HFFc6 (cell line): ENCODE data around the gene HGS. TPM values are rescaled to one million over a fixed set of nuclear protein-coding genes. Genes with fewer than 3 reads are reported as not detected.

Source experiments
- DNase-seq: peaks from one replicate; pipeline ENCODE4 v3.0.0-alpha.2; 2018
- H3K27ac Mint-ChIP-seq: 2 replicates; pipeline ENCODE4 v1.8.0; 2020; ENCODE audit warnings: mild to moderate bottlenecking, mixed read lengths
- H3K27me3 Mint-ChIP-seq: 2 replicates; pipeline ENCODE4 v1.8.0; 2021; ENCODE audit warnings: mild to moderate bottlenecking, moderate library complexity, mixed read lengths; ENCODE audit not compliant: insufficient read depth
- H3K36me3 Mint-ChIP-seq: 2 replicates; pipeline ENCODE4 v1.8.0; 2021; ENCODE audit warnings: low read depth, mixed read lengths
- H3K4me1 Mint-ChIP-seq: 2 replicates; pipeline ENCODE4 v1.8.0; 2020; ENCODE audit warnings: low read depth, mixed read lengths
- H3K4me3 Mint-ChIP-seq: 2 replicates; pipeline ENCODE4 v1.8.0; 2020; ENCODE audit warnings: mild to moderate bottlenecking, moderate library complexity, mixed read lengths
- H3K9me3 Mint-ChIP-seq: 2 replicates; pipeline ENCODE4 v1.8.0; 2020; ENCODE audit warnings: mild to moderate bottlenecking, mixed read lengths
- total RNA-seq, 6 experiments: library from RNA; stranded (reverse); fragmentation: NEBNext Ultra II Directional; extraction: Animal tissue kit (Norgen Biotek cat#: 25700); gene quantifications; 2 replicates in 1 of 6; 3 replicates in 5 of 6; pipeline ENCODE4 v1.2.3, GENCODE V29; 2021
- TF ChIP-seq, protein P1 (sequence below): fragments of 200-600 bp; sonication (generic); IDR thresholded peaks from 2 replicates; pipeline ENCODE4 v1.5.0; 2021; ENCODE audit warnings: antibody characterized with exemption, mild to moderate bottlenecking

The HGS gene
- total RNA-seq, 6 experiments from 2014 or later, result 106 to 127 (median 116) TPM

DNA sequence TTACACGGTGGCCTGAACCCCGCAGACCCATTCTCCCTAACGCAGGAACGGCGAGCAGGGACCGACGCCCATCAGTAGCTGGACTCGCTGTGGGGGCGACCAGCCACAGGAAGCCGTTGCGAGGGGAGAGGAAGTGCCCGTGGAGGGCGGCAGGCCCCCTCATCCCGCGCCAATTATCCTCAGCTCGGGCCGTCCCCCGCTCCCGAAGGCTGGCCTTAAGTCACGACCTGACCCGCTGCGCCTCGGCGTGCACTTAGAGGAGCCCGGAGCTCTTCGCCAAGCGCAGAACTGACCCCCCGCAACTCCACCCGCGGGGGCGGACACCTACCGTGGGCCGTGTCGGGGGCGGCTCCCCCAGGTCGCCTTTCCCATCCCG lies 615 bp upstream of the HGS start:
- Mint-ChIP-seq H3K27me3 (peaks cover 15% of the 10 kb centered on the region), H3K36me3 (peaks cover 23% of the 10 kb centered on the region), H3K4me1 (peaks cover 24% of the 10 kb centered on the region), H3K4me3 (peak overlapping the region; percentile 97), H3K27ac (peak overlapping the region; percentile 88), H3K9me3 (no peaks in the 10 kb centered on the region)
- TF ChIP-seq, protein P1, sequence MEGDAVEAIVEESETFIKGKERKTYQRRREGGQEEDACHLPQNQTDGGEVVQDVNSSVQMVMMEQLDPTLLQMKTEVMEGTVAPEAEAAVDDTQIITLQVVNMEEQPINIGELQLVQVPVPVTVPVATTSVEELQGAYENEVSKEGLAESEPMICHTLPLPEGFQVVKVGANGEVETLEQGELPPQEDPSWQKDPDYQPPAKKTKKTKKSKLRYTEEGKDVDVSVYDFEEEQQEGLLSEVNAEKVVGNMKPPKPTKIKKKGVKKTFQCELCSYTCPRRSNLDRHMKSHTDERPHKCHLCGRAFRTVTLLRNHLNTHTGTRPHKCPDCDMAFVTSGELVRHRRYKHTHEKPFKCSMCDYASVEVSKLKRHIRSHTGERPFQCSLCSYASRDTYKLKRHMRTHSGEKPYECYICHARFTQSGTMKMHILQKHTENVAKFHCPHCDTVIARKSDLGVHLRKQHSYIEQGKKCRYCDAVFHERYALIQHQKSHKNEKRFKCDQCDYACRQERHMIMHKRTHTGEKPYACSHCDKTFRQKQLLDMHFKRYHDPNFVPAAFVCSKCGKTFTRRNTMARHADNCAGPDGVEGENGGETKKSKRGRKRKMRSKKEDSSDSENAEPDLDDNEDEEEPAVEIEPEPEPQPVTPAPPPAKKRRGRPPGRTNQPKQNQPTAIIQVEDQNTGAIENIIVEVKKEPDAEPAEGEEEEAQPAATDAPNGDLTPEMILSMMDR, result no peak
- DNase-seq, result no peak

DNA sequence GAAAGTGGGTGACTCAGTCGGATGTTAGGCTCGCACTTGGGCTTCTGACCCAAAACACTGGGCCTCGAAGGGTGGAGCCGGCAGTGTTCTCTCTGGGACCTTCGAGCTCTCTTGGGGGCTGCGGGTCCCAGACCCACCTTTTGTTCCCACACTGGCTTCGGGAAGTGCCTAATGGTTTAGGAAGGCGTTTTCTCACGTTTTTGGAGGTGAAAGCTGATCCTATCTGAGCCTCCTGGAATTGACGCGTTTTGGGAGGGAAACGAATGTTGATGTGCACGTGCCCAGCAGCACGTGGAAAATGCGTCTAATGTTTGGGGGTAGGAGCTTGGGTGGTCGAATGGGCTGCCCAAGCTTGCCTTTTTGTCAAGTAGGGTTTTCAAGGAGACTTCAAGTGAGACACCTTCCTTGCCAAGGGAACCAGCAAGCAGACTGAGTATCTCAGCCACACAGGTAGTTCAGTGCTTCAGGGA lies 666 bp downstream of the HGS start:
- Mint-ChIP-seq H3K4me3 (peak overlapping the region; percentile 98), H3K9me3 (no peaks in the 10 kb centered on the region), H3K4me1 (peaks cover 24% of the 10 kb centered on the region), H3K27me3 (peaks cover 16% of the 10 kb centered on the region), H3K36me3 (peaks cover 23% of the 10 kb centered on the region), H3K27ac (peak overlapping the region; percentile 99)
- TF ChIP-seq, protein P1, result no peak
- DNase-seq, result peak; percentile 80

DNA sequence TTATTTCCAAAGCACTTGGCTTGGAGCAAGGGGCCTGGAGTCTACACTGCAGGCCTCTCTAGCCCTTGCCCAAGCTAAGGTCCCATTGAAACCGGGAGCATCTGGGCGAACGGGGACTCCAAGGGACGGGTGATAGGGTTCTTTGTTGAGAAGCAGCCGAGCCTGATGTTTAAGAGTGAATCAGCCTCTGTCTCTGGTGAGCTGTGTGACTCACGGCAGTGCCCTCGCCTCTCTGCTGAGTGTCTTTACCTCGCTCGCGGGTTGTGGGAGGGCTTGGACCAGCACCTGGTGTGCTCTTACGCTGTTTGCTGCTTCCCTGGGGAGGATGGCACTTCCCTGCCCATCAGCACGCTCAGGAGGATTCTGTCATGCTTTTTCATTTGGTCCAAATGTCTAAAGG lies 1.3 kb downstream of the HGS start:
- peaks cover 23% of the 10 kb centered on the region for H3K36me3 Mint-ChIP-seq
- peak overlapping the region; percentile 99 for H3K27ac Mint-ChIP-seq
- H3K4me3 Mint-ChIP-seq, result peak overlapping the region; percentile 98
- H3K4me1 Mint-ChIP-seq, result peaks cover 24% of the 10 kb centered on the region
- H3K9me3 Mint-ChIP-seq, result no peaks in the 10 kb centered on the region
- TF ChIP-seq, protein P1, result no peak
- H3K27me3 Mint-ChIP-seq, result peaks cover 16% of the 10 kb centered on the region
- peak; percentile 79 for DNase-seq

DNA sequence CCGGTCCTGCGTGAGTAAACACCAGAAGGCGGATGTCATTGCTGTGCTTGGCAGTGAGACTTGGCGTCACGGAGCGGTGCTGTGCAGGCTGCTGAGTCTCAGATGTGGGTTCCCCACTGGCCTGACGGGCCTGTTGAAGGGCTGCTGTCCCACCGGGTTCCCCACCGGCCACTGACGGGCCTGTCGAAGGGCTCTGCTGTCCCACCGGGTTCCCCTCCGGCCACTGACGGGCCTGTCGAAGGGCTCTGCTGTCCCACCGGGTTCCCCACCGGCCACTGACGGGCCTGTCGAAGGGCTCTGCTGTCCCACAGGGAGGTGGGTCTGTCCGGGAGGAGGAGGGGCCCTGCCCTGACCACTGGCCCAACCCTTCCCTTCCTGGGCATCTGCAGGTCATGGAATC lies 2.8 kb downstream of the HGS start:
- H3K27me3 Mint-ChIP-seq, result peaks cover 16% of the 10 kb centered on the region
- peaks cover 24% of the 10 kb centered on the region for H3K4me1 Mint-ChIP-seq
- H3K9me3 Mint-ChIP-seq, result no peaks in the 10 kb centered on the region
- no peak for DNase-seq
- peaks cover 23% of the 10 kb centered on the region for H3K36me3 Mint-ChIP-seq
- no peak overlapping the region for H3K27ac Mint-ChIP-seq
- H3K4me3 Mint-ChIP-seq, result no peak overlapping the region; the same call in 1 of the 2 replicates
- TF ChIP-seq, protein P1, result no peak

DNA sequence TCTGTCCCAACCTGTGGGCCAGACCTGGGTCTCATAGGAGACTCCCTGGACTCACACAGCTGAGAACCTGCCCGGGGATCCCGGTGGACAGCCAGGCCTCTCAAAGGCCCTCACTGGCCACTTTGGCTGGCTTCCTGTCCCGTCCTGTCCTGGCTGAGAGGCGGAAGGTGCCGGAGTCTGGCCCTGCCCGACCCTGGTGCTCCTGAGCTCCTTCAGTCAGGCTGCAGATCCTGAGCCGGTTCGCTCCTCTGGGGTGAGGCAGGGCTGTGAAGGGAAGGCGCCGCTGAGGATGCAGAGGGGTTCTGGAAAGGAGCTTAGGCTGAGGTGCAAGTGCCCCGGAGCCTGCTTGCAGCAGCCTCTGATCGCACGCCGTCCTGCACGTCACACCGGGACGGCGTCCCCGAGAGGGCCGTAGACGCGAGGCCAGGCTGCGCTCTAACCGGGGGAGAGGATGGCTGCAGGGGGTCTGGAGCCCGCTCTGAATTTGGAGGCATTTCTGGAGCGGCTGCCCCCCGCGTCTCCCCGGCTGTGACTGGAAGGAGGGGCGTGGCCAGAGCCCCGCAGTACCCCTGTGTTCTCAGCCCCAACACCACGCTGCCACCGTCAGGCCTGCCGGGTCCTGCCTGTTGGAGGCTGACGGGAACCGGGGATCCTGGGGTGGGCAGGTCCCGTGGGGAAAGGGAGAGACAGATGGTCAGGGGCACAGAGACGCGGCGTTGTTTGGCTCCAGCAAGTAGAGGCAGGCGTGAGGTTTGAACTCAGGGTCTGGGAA lies 4.1 kb downstream of the HGS start:
- Mint-ChIP-seq H3K4me1 (peaks cover 17% of the 10 kb centered on the region), H3K27ac (peak overlapping the region; percentile 55; the same call in 1 of the 2 replicates), H3K27me3 (peaks cover 16% of the 10 kb centered on the region), H3K4me3 (no peak overlapping the region), H3K9me3 (no peaks in the 10 kb centered on the region), H3K36me3 (peaks cover 20% of the 10 kb centered on the region)
- TF ChIP-seq, protein P1, result no peak
- DNase-seq, result no peak
